Stimulated activated CD8-positive, alpha-beta memory T cell treated with anti-CD3 and anti-CD28 coated beads, Interleukin-7, amount 100 ng/mL, for 4 hours (primary cell): ENCODE results near the gene HSP90AB1.

ENCODE experiments used
- DNase-seq, 2 donors: peaks; one replicate each; pipeline ENCODE4 v3.0.0-alpha.2; 2020; ENCODE audit warnings: low read depth in 2 of 2

The HSP90AB1 gene

DNA sequence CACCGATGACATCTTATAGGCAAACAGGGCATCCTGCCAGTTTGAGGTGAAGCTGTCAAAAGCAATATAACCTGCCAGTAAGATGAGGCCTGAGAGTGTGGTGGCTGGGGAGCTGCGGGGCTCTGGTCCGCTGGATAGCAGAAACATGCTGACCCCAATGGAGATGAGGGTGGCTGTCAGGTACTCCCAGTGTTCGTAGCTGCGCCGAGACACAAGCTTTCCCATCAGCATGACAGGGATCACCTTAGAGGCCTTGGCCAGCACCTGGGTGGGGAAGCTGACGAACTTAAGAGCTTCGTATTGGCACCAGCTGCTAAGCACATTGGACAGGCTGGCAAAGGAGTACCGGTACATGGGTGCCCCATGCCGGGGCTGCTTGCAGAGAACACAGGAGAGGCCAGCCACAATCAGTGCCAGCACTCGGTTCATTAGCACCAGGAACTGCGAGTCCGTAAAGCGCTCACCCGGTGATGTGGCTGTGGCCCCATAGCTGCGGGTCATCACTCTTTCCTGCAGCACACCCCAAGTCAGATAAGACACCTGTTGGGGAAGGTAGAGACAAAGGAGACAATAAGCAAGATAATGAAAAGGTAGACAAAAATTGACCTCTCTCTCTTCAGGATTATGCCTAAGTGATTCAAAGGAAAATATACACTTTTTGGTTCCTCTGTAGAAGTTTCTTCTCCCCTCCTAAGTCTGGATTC lies 8.4 kb downstream of the HSP90AB1 start:
- no peak for DNase-seq

DNA sequence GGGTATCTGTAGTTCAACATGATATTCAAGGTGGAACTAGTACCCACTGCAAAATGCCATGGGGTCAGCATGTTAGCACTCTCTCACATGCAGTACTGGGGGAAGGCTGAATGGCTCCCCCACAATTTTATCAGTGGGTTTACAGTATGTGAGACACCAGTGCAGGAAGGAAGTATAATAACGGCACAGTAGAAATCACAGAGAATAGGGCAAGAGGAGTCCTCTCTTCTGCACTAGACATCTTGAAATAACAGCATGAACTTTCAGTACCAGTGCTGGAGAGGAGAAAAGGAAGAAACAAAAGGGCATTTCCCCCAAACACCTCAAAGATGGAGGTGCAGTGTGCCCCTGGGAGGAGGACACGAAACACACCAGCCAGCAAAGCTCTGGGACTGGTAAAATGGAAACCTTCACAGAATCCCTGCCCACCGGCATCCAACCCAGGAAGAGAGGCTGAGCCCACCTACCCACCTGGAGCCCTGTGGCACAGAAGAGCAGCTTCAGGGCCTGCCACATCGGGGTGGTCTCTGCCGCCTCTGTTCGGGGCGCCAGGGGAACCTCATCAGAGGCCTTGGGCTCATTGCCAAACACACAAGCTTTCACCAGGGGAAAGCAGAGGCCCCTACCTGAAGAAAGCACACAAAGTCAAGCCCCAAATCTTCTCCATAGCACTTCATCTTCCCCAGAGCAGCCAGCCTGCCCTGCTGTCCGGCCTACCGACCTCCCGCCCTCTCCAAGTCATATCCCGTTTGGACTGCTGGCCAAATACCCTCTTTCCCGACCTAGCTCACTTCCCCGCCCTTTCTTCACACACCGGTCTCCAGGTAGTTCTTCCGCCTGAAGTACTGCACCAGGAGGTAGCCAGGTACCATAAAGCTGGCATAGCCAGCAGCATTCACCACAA lies 9.2 kb downstream of the HSP90AB1 start:
- DNase-seq, result no peak

- DNase-seq, result no peak
These were observed 9.8 kb downstream of the HSP90AB1 start for GRCh38 chr6:44256775-44257024.

DNA sequence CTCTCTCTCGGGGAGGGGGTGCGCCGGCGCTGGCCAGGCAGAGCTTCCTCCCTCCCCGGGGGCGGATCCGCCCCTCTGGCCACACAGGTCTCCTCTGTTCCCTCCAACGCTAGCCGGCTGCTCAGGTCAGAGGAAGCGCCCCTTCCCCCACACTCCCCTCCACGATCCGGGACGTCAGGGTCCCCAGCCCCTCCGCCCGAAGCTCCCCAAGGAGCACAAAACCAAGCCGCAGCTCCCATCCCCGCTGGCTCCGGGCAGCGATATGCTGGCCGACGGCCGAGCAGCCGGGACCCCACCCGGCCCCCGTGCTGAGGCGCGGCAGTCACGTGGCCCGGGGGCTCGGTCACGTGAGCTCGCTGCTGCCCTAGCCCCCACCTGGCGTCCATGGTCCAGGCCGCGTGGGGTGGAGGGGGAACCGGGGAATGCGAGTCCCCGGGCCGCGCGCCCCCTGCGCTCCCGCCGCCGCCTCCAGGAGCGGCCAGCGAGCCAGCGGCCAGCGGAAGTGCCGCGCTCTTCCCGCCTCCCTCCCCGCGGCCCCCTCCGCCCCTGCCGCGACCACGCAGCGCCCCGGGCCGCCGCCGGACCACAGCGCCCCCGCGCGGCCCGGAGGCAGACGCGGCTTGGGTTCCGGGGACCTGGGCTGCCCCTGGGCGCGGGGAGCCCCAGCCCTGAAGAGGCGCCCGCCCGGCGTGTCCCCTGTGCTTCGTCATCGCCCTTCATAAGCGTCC lies 10.3 kb downstream of the HSP90AB1 start, which contains the start of gene SLC35B2:
SLC35B2 (minus strand) TSS at position 504 of the 728 bp plus-strand sequence; CDS start at position 386, 118 bp downstream.
- DNase-seq, result peak in 1 of 2 donors; percentile 59

- no peak for DNase-seq
These were observed 10.9 kb downstream of the HSP90AB1 start for GRCh38 chr6:44257753-44258324.

- DNase-seq, result no peak
These were observed 11.5 kb downstream of the HSP90AB1 start for GRCh38 chr6:44258325-44258863.

DNA sequence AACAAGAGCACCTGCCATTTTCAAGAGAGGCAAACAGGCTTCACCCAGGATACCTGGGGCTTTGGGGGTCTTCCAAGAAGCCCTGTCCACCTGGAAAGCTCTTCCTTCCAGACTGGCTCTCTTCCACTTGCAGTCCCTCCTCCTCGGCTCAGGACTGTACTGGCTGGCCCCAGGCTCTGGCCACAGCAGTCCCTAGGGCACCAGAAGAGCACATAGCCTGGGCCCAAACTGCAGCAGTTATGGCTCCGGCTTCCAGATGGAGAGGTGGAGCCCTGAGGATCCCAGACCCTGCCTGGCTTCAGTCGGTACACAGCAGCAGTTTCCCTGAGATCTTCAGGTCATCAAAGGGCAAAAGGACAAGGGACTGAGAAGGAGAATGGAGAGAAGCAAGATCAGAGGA lies 12.0 kb downstream of the HSP90AB1 start:
- DNase-seq, result no peak

GRCh38 chr6:44260011-44260410 lies 13.1 kb downstream of the HSP90AB1 start:
- DNase-seq, result no peak

- no peak for DNase-seq
These were observed 13.8 kb downstream of the HSP90AB1 start for GRCh38 chr6:44260451-44261297.

DNA sequence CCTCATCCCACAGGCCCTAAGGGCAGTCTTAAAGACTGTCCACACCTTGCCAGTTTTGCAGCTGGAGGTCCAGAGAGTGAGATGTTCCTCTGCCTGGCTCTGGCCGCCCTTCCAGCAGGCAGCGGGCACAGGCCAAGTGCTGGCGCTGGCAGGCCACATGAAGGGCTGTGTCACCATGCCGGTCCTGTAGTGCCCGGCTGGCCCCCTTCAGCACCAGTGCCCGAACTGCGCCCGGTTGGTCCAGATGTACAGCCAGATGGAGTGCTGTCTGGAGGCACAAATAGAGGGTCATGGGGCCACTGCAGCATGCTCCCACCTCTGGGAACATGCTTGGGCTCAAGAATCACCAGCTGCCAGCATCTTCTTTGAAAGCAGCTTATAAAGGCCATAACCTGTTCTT lies 14.7 kb downstream of the HSP90AB1 start:
- DNase-seq, result no peak

- no peak for DNase-seq
These were observed 15.8 kb downstream of the HSP90AB1 start for GRCh38 chr6:44262467-44263353.

DNA sequence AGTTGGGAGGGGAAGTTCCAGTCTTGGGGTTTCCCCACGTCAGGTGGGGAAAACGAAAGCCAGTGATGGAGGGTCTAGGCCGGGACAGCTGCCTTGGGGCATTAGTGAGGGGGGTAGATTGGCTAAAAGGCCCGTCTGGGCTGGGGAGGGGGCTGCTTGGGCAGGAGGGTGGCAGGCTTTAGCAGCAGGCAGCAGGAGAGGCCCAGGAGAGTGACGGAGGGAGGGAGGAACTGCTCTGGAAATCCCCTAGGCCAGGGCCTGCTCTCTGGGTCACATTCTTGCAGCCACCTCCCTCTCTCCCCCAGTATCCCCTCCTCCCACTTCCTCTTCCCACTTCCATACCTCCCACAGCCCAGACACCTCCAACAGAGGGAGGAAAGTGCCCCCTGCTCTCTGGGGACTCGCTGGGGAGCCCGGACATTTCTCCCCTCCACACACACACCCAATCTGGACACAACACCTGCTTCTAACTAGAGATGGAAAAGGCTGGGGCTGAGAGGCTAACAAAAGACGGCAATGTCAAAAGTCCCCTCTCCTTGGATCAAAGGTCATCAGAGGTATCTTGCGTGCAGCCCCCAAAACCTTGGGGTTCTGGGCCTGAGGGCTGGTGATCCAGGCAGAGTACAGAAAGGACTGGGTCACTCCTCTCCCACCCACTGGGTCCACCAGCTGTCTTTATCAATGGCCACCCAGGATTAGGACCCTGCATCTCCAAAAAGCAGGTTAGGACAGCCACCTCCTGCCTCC lies 16.6 kb downstream of the HSP90AB1 start:
- DNase-seq, result no peak

GRCh38 chr6:44264154-44265006 lies 17.5 kb downstream of the HSP90AB1 start:
- no peak for DNase-seq

DNA sequence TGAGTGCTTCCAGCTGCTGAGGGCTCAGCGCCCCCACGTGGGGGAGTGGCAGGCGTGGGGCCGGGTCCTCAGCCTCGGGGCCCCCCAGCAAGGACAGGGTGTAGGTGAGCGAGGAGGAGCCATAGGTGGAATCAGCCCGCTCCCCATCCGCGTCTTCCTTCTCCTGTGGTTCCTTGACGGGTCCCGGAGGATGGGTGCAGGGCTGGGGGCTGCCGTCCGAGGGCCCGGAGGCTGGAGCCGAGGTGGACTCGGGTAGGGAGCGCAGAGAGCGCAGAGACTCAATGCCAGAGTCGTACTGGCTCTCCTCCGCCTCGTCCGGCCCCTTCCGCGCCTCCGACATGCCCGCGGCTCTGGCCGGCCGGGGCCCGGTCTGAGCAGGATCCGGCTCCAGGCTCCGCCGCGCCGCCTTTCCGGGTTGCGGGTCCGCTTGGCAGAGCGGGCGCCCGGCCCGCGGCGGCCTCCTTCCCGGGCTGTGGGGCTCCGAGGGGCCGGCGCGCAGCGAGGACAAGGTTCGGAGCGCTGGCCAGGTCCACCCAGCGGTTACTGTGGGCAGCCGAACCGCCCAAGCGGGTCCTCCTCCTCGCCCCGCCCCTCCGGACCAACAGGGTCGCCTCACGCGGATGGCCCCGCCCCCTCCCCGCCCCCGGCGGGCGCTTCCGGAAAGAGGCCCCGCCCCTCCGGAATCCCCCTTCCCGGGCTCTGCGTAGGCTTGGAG lies 18.3 kb downstream of the HSP90AB1 start, which contains the start of gene NFKBIE:
NFKBIE (minus strand) TSS at position 545 of the 715 bp plus-strand sequence; CDS start at position 340, 205 bp downstream.
- peak; percentile 89 to 95 for DNase-seq

DNA sequence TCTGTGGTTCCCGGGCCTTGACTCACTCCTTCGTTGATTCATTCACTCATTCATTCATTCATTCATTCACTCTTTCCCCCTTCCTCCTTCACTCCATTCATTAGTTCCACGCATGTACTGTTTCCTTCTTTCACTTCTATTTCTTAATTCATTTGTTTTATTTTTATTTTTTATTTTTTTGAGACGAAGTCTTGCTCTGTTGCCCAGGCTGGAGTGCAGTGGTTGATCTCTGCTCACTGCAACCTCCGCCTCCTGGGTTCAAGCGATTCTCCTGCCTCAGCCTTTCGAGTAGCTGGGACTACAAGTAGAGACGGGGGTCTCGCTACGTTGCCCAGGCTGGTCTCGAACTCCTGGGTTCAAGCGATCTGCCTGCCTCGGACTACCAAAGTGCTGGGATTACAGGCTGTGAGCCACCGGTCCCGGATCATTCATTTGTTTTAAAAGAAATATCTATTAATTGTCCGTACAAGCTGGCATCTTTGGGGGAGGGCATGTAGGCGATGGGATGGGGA lies 18.9 kb downstream of the HSP90AB1 start:
- DNase-seq, result no peak

- no peak for DNase-seq
These were observed 19.4 kb downstream of the HSP90AB1 start for GRCh38 chr6:44266347-44266746.

DNA sequence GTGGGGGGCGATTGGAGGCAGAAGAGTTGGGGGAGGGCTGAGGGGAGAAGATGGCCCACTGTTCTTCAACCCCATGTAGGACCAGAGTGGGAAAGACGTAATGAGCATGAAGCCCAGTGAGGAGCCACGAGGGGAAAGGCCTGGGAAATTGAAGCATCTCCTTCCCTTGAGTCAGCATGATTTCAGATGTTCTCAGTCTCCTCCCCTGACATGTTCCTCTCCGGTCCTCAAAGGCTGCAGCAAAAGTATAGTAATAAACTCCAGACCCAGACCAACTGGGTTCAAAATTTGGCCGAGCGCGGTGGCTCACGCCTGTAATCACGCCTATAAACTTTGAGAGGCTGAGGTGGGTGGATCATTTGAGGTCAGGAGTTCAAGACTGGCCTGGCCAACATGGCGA lies 20.4 kb downstream of the HSP90AB1 start:
- no peak for DNase-seq
